Measurements from ENCODE around the gene PIK3R1. TPM values are rescaled to one million over a fixed set of nuclear protein-coding genes. Genes with fewer than 3 reads are reported as not detected.
A peak's percentile ranks its signal among the peaks of the same experiment; 100 is the strongest.
"Not testable (repeated sequence)": the region's sequence is repeated elsewhere in the genome, so short reads cannot be mapped to it uniquely, and the experiment has no call there.

Gene PIK3R1
- total RNA-seq, 1 donor from 2014 or later, result 137 TPM

- no peaks in the 10 kb centered on the region for H3K9me3 ChIP-seq
- intact Hi-C loops (cut with DNase I), result no loop called here
- DNase-seq, result no peak
- no peak for ATAC-seq
- no peak overlapping the region for H3K4me3 ChIP-seq
- H3K4me1 ChIP-seq, result peaks cover 31% of the 10 kb centered on the region
- no peak for TF ChIP-seq CTCF (IDR thresholded peaks at IDR 0.05)
- no peak overlapping the region for H3K27ac ChIP-seq
- H3K36me3 ChIP-seq, result peaks cover 24% of the 10 kb centered on the region
- no peaks in the 10 kb centered on the region for H3K27me3 ChIP-seq
Observed at GRCh38 chr5:68232277-68232676, 16.7 kb downstream of the PIK3R1 start.

DNA sequence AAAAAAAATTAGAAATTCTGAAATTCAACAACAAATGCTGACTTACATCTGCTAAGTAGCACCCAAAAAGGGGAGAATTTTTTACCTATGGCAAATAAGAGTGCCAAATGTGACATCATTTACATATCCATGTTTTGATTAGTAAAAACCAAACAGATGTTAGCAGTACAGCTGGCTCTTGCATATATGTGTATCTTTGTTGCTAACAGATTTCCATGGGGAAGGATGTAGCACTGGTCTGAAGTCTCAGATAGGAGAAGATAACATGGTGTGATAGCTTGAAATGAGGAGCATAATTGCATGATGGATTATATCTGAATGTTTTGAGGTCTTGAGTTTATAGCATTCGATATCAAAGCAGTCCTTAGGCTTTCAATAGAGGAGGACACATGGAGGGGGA lies 17.5 kb downstream of the PIK3R1 start:
- Histone ChIP-seq H3K27me3 (no peaks in the 10 kb centered on the region), H3K4me1 (peaks cover 31% of the 10 kb centered on the region), H3K27ac (no peak overlapping the region), H3K4me3 (no peak overlapping the region), H3K36me3 (peaks cover 16% of the 10 kb centered on the region), H3K9me3 (no peaks in the 10 kb centered on the region)
- ATAC-seq (no peak), DNase-seq (no peak)
- TF ChIP-seq CTCF (IDR thresholded peaks at IDR 0.05), result no peak
- intact Hi-C loops (cut with DNase I), result no loop called here

DNA sequence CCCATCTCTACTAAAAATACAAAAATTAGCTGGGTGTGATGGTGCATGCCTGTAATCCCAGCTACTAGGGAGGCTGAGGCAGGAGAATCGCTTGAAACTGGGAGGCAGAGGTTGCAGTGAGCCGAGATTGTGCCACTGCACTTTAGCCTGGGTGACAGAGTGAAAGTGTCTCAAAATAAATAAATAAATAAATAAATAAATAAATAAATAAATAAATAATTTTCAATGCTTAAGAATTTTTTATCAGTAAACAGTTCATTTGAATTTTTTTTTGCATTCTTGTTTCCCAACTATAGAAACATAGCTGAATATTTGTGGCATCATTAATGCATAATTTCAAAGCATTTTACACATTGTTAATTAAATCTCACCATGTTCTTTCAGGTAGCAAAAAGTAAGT lies 19.7 kb downstream of the PIK3R1 start:
- ATAC-seq; intact Hi-C loops (cut with DNase I): not testable (repeated sequence)
- H3K4me1 ChIP-seq, result peaks cover 36% of the 10 kb centered on the region

GRCh38 chr5:68237715-68238114 lies 22.2 kb downstream of the PIK3R1 start:
- no peak for TF ChIP-seq CTCF (IDR thresholded peaks at IDR 0.05)
- intact Hi-C loops (cut with DNase I), result no loop called here
- Histone ChIP-seq H3K4me1 (peaks cover 38% of the 10 kb centered on the region), H3K36me3 (no peaks in the 10 kb centered on the region), H3K9me3 (no peaks in the 10 kb centered on the region), H3K4me3 (no peak overlapping the region), H3K27ac (peak overlapping the region; percentile 12), H3K27me3 (no peaks in the 10 kb centered on the region)
- DNase-seq (no peak), ATAC-seq (no peak)

More for the DNA sequence above, 19.7 kb downstream of the PIK3R1 start:
- not testable (repeated sequence) for H3K27me3 ChIP-seq, H3K27ac ChIP-seq, H3K36me3 ChIP-seq, H3K4me3 ChIP-seq, H3K9me3 ChIP-seq, DNase-seq

DNA sequence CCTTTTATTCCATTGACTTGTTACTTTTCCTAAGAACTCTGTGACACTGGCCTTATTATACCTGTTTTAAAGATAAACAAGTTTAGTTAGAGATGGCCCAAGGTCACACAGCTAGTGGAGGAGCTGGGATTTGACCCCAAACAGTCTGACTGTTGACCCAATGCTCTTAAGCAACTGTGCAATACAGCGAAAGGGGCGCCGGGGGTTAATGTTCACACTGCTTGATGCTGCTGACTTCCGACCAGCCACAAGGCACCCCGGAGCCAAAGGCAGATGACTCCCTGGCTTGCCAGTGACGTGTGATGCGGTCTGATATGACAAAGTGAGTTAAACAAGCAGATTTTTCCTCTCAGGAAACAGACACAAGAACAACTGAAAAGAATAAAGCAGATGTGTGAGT lies 23.9 kb downstream of the PIK3R1 start:
- peak; percentile 87 for ATAC-seq
- Histone ChIP-seq H3K36me3 (no peaks in the 10 kb centered on the region), H3K27ac (peak overlapping the region; percentile 38), H3K27me3 (no peaks in the 10 kb centered on the region), H3K9me3 (no peaks in the 10 kb centered on the region), H3K4me1 (peaks cover 51% of the 10 kb centered on the region), H3K4me3 (peak overlapping the region; percentile 1)
- intact Hi-C loops (cut with DNase I), result no loop called here
- DNase-seq, result peak; percentile 72
- TF ChIP-seq CTCF (IDR thresholded peaks at IDR 0.05), result no peak

DNA sequence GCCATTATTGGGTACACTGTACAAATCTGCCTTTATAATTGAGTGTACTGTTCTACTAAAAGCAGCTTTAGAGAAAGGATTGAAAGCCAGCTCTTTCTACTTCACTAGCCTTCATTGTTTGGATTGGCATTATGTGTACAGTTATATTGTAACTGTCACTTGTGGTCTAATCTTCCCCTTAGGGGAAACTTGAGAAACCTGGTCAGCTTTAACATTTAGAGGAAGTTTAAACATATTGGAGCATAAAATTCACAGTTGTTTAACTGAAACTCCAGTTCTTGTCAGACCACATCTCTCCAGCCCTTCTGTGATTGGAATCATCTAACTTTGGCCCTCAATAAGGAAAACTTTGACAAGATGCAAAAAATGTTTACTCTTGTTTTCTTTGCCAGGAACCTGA lies 24.6 kb downstream of the PIK3R1 start:
- TF ChIP-seq CTCF (IDR thresholded peaks at IDR 0.05), result no peak
- Histone ChIP-seq H3K27ac (peak overlapping the region; percentile 38), H3K4me3 (no peak overlapping the region), H3K27me3 (no peaks in the 10 kb centered on the region), H3K36me3 (no peaks in the 10 kb centered on the region), H3K4me1 (peaks cover 51% of the 10 kb centered on the region), H3K9me3 (no peaks in the 10 kb centered on the region)
- intact Hi-C loops (cut with DNase I), result no loop called here
- no peak for DNase-seq
- ATAC-seq, result peak; percentile 59

Data from upper lobe of right lung (tissue), 1 donor.